Astrocyte (in vitro differentiated cells and primary cell): Measurements from ENCODE around the gene RITA1. TPM values are rescaled to one million over a fixed set of nuclear protein-coding genes. Genes with fewer than 3 reads are reported as not detected.

Experiments
- DNase-seq: peaks from one replicate; pipeline ENCODE4 v3.0.0-alpha.2; 2010; ENCODE audit warnings: low read depth
- FAIRE-seq: peaks from 2 replicates; lab custom pipeline; 2011; peaks lifted over from hg19 to GRCh38; lab: Jason Lieb, UNC
- H2AFZ ChIP-seq: 2 replicates; pipeline ENCODE4 v1.6.0; 2012; ENCODE audit warnings: low read depth, low read length, inconsistent platforms
- H3K27ac ChIP-seq: 2 replicates; pipeline ENCODE4 v1.5.1; 2011; ENCODE audit warnings: low read depth, low read length, inconsistent platforms
- H3K27me3 ChIP-seq: 2 replicates; pipeline ENCODE4 v1.6.0; 2011; ENCODE audit warnings: low read length, inconsistent platforms; ENCODE audit not compliant: insufficient read depth
- H3K36me3 ChIP-seq: 2 replicates; pipeline ENCODE4 v1.5.1; 2011; ENCODE audit warnings: low read length, inconsistent platforms; ENCODE audit not compliant: insufficient read depth
- H3K4me1 ChIP-seq: 2 replicates; pipeline ENCODE4 v1.5.1; 2011; ENCODE audit warnings: low read length, inconsistent platforms; ENCODE audit not compliant: insufficient read depth
- H3K4me2 ChIP-seq: 2 replicates; pipeline ENCODE4 v1.6.0; 2012; ENCODE audit warnings: low read length, inconsistent platforms
- H3K4me3 ChIP-seq: 2 replicates; pipeline ENCODE4 v1.5.1; 2011; ENCODE audit warnings: low read depth, mild to moderate bottlenecking, low read length, inconsistent platforms; ENCODE audit not compliant: insufficient read depth
- H3K79me2 ChIP-seq: 2 replicates; pipeline ENCODE4 v1.6.0; 2012; ENCODE audit warnings: mild to moderate bottlenecking, low read length, inconsistent platforms; ENCODE audit not compliant: insufficient read depth
- H3K9ac ChIP-seq: 2 replicates; pipeline ENCODE4 v1.6.0; 2012; ENCODE audit warnings: mild to moderate bottlenecking, low read length, inconsistent platforms
- H3K9me3 ChIP-seq: 2 replicates; pipeline ENCODE4 v1.5.1; 2012; ENCODE audit warnings: low read depth, mild to moderate bottlenecking, low read length, inconsistent platforms; ENCODE audit not compliant: insufficient read depth
- H4K20me1 ChIP-seq: 2 replicates; pipeline ENCODE4 v1.6.0; 2012; ENCODE audit warnings: low read length, inconsistent platforms; ENCODE audit not compliant: insufficient read depth
- H3K27ac Mint-ChIP-seq: one replicate; pipeline ENCODE4 v1.8.0; 2021; ENCODE audit warnings: mild to moderate bottlenecking, mixed read lengths; ENCODE audit not compliant: unreplicated experiment
- H3K27me3 Mint-ChIP-seq: one replicate; pipeline ENCODE4 v1.8.0; 2021; ENCODE audit warnings: low read depth, mixed read lengths; ENCODE audit not compliant: unreplicated experiment
- H3K36me3 Mint-ChIP-seq: one replicate; pipeline ENCODE4 v1.8.0; 2021; ENCODE audit warnings: low read depth, mixed read lengths; ENCODE audit not compliant: unreplicated experiment
- H3K4me1 Mint-ChIP-seq: one replicate; pipeline ENCODE4 v1.8.0; 2021; ENCODE audit warnings: low read depth, mixed read lengths; ENCODE audit not compliant: unreplicated experiment
- H3K4me3 Mint-ChIP-seq: one replicate; pipeline ENCODE4 v1.8.0; 2021; ENCODE audit warnings: mild to moderate bottlenecking, moderate library complexity, mixed read lengths; ENCODE audit not compliant: unreplicated experiment
- H3K9me3 Mint-ChIP-seq: one replicate; pipeline ENCODE4 v1.8.0; 2021; ENCODE audit warnings: mild to moderate bottlenecking, mixed read lengths; ENCODE audit not compliant: unreplicated experiment
- CTCF ChIP-seq: IDR thresholded peaks from 2 replicates; pipeline ENCODE4 v1.5.1; 2011; ENCODE audit warnings: low read depth, mild to moderate bottlenecking, inconsistent platforms, low read length, moderate library complexity; ENCODE audit not compliant: insufficient read depth
- EZH2 ChIP-seq: IDR thresholded peaks from 2 replicates; pipeline ENCODE4 v1.6.1; 2012; ENCODE audit warnings: mild to moderate bottlenecking, low read length, inconsistent platforms; ENCODE audit not compliant: insufficient read depth
- total RNA-seq: library from RNA; stranded (reverse); gene quantifications from 2 replicates; pipeline ENCODE4 v1.2.1, GENCODE V29; 2021

RITA1 gene
- total RNA-seq, 1 donor from 2014 or later, result 23.5 TPM

- Histone ChIP-seq H3K9ac (no peak overlapping the region), H3K4me2 (peak overlapping the region; percentile 84), H2AFZ (peak overlapping the region; percentile 69), H3K9me3 (no peaks in the 10 kb centered on the region), H3K27ac (no peak overlapping the region), H4K20me1 (peaks cover 4% of the 10 kb centered on the region), H3K27me3 (peaks cover 19% of the 10 kb centered on the region), H3K4me3 (peak overlapping the region; percentile 37), H3K79me2 (no peaks in the 10 kb centered on the region), H3K36me3 (peaks cover 7% of the 10 kb centered on the region), H3K4me1 (peaks cover 20% of the 10 kb centered on the region)
- TF ChIP-seq CTCF (peak; percentile 11), EZH2 (peak; percentile 59)
- DNase-seq (peak; percentile 56), FAIRE-seq (no peak)
- peaks cover 4% of the 10 kb centered on the region for H3K4me1 Mint-ChIP-seq
- H3K27ac Mint-ChIP-seq, result no peak overlapping the region
- H3K4me3 Mint-ChIP-seq, result peak overlapping the region; percentile 65
- H3K9me3 Mint-ChIP-seq, result no peaks in the 10 kb centered on the region
- peaks cover 14% of the 10 kb centered on the region for H3K36me3 Mint-ChIP-seq
- peaks cover 53% of the 10 kb centered on the region for H3K27me3 Mint-ChIP-seq
Measured at GRCh38 chr12:113152835-113153814, 32.4 kb upstream of the RITA1 start.

GRCh38 chr12:113154351-113154973 is 31.1 kb upstream of the RITA1 start:
- H3K27me3 Mint-ChIP-seq, result peaks cover 53% of the 10 kb centered on the region
- peaks cover 20% of the 10 kb centered on the region for H3K36me3 Mint-ChIP-seq
- H3K27ac Mint-ChIP-seq, result no peak overlapping the region
- H3K4me2 ChIP-seq, result peak overlapping the region; percentile 46
- no peaks in the 10 kb centered on the region for H3K79me2 ChIP-seq
- no peaks in the 10 kb centered on the region for H3K9me3 Mint-ChIP-seq
- no peak for FAIRE-seq
- H4K20me1 ChIP-seq, result peaks cover 9% of the 10 kb centered on the region
- H3K4me1 ChIP-seq, result peaks cover 18% of the 10 kb centered on the region
- H3K27ac ChIP-seq, result no peak overlapping the region
- no peak overlapping the region for H3K4me3 ChIP-seq
- H3K9me3 ChIP-seq, result no peaks in the 10 kb centered on the region
- no peak overlapping the region for H3K4me3 Mint-ChIP-seq
- H3K36me3 ChIP-seq, result peaks cover 8% of the 10 kb centered on the region
- H3K9ac ChIP-seq, result no peak overlapping the region
- no peak overlapping the region for H2AFZ ChIP-seq
- DNase-seq, result no peak
- H3K27me3 ChIP-seq, result peaks cover 19% of the 10 kb centered on the region
- H3K4me1 Mint-ChIP-seq, result peaks cover 4% of the 10 kb centered on the region
- TF ChIP-seq EZH2, result peak; percentile 53
- no peak for TF ChIP-seq CTCF
